ENCODE results near the gene LEMD2.
A peak's percentile ranks its signal among the peaks of the same experiment; 100 is the strongest.

The LEMD2 gene

GRCh38 chr6:33817489-33817888 is 28.6 kb upstream of the LEMD2 start (continued):
- TF ChIP-seq ZFP3 (tag by site-specific recombination; IDR thresholded peaks at IDR 0.05; ENCODE audit: low read depth) (no peak), ZNF449 (tag by site-specific recombination; IDR thresholded peaks at IDR 0.05) (no peak), MZF1 (tag by site-specific recombination; IDR thresholded peaks at IDR 0.05; ENCODE audit: borderline replicate concordance) (no peak), KLF9 (tag by site-specific recombination; IDR thresholded peaks at IDR 0.05; ENCODE audit: low read depth) (no peak), SP2 (tag by site-specific recombination; IDR thresholded peaks at IDR 0.05) (no peak), ZNF10 (tag by site-specific recombination; IDR thresholded peaks at IDR 0.05) (no peak), ZNF626 (tag by site-specific recombination; IDR thresholded peaks at IDR 0.05) (no peak)
- TF ChIP-seq, protein P1, sequence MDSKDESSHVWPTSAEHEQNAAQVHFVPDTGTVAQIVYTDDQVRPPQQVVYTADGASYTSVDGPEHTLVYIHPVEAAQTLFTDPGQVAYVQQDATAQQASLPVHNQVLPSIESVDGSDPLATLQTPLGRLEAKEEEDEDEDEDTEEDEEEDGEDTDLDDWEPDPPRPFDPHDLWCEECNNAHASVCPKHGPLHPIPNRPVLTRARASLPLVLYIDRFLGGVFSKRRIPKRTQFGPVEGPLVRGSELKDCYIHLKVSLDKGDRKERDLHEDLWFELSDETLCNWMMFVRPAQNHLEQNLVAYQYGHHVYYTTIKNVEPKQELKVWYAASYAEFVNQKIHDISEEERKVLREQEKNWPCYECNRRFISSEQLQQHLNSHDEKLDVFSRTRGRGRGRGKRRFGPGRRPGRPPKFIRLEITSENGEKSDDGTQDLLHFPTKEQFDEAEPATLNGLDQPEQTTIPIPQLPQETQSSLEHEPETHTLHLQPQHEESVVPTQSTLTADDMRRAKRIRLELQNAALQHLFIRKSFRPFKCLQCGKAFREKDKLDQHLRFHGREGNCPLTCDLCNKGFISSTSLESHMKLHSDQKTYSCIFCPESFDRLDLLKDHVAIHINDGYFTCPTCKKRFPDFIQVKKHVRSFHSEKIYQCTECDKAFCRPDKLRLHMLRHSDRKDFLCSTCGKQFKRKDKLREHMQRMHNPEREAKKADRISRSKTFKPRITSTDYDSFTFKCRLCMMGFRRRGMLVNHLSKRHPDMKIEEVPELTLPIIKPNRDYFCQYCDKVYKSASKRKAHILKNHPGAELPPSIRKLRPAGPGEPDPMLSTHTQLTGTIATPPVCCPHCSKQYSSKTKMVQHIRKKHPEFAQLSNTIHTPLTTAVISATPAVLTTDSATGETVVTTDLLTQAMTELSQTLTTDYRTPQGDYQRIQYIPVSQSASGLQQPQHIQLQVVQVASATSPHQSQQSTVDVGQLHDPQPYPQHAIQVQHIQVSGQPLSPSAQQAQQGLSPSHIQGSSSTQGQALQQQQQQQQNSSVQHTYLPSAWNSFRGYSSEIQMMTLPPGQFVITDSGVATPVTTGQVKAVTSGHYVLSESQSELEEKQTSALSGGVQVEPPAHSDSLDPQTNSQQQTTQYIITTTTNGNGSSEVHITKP (tag by site-specific recombination; IDR thresholded peaks at IDR 0.05): no peak

- no peaks in the 10 kb centered on the region for H3K4me1 ChIP-seq (ENCODE audit: control insufficient read depth, insufficient read depth, low read length)
- no peaks in the 10 kb centered on the region for H3K36me3 ChIP-seq (ENCODE audit: control insufficient read depth in 2 of 2, insufficient read depth in 1 of 2, low read length in 2 of 2)
- TF ChIP-seq ZNF658 (tag by site-specific recombination; IDR thresholded peaks at IDR 0.05) (no peak), ZFP3 (tag by site-specific recombination; IDR thresholded peaks at IDR 0.05; ENCODE audit: low read depth) (no peak), ZNF391 (tag by site-specific recombination; IDR thresholded peaks at IDR 0.05; ENCODE audit: borderline replicate concordance, low read depth) (no peak), ZNF248 (tag by site-specific recombination; IDR thresholded peaks at IDR 0.05) (no peak), SP2 (tag by site-specific recombination; IDR thresholded peaks at IDR 0.05) (no peak), ZNF785 (tag by site-specific recombination; IDR thresholded peaks at IDR 0.05) (no peak), ZNF473 (tag by site-specific recombination; IDR thresholded peaks at IDR 0.05) (no peak), ZNF274 (IDR thresholded peaks at IDR 0.05; ENCODE audit: low read length) (no peak), ZNF274 (tag by site-specific recombination; IDR thresholded peaks at IDR 0.05; ENCODE audit: borderline replicate concordance) (no peak), ZNF501 (tag by site-specific recombination; IDR thresholded peaks at IDR 0.05) (no peak), ZEB2 (tag by site-specific recombination; IDR thresholded peaks at IDR 0.05) (no peak), GFI1B (tag by site-specific recombination; IDR thresholded peaks at IDR 0.05) (no peak)
- H3K27ac ChIP-seq (ENCODE audit: extremely low read depth, low read depth, low read length): no peak overlapping the region
- H3K9me3 ChIP-seq (ENCODE audit: control insufficient read depth, insufficient read depth, low read depth, low read length): no peaks in the 10 kb centered on the region
- H3K4me3 ChIP-seq (ENCODE audit: low read depth, low read length): no peak overlapping the region
- CTCF ChIA-PET: interaction anchor here (0.6 to 1.8 kb wide), 3 partner anchors 37 to 71 kb away, joined by 3 to 4 read pairs (median 3); no protein-coding TSS in a partner anchor
- POLR2A ChIA-PET: no interaction called here
Observed at GRCh38 chr6:33816911-33817310, 28.0 kb upstream of the LEMD2 start.

DNA sequence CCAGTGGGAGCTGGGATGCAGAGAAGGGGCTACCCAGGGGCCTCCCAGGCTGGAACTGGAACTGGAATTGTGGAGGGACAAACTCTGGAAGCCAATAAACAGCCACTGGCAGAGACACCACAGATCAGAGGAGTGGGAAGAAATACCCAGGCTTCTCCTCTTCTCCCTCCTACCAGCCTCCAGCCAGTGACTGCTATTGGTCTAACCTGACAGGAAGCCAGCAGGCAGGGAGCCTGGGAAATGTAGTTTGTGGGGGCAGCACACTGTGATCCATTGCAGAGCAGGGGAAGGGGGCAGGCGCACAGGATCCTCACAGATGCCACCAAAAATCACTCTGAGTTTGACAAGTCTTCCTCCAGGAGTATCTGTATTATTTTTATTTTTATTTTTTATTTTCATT is 26.9 kb upstream of the LEMD2 start:
- no peaks in the 10 kb centered on the region for H3K4me1 ChIP-seq (ENCODE audit: control insufficient read depth, insufficient read depth, low read length)
- no peaks in the 10 kb centered on the region for H3K9me3 ChIP-seq (ENCODE audit: control insufficient read depth, insufficient read depth, low read depth, low read length)
- no peaks in the 10 kb centered on the region for H3K36me3 ChIP-seq (ENCODE audit: control insufficient read depth in 2 of 2, insufficient read depth in 1 of 2, low read length in 2 of 2)
- no peak overlapping the region for H3K4me3 ChIP-seq (ENCODE audit: low read depth, low read length)
- CTCF ChIA-PET: interaction anchor here (0.9 kb wide), 1 partner anchor 52 kb away, joined by 3 read pairs; no protein-coding TSS in a partner anchor
- POLR2A ChIA-PET: no interaction called here
- H3K27ac ChIP-seq (ENCODE audit: extremely low read depth, low read depth, low read length): no peak overlapping the region
- TF ChIP-seq ZNF518A (tag by site-specific recombination; conservative IDR thresholded peaks at IDR 0.05; ENCODE audit: low read depth): peak; percentile 40; the same call in 1 of the 2 replicates
- peak; percentile 93 for TF ChIP-seq ZNF76 (tag by site-specific recombination; IDR thresholded peaks at IDR 0.05; ENCODE audit: borderline replicate concordance, low read depth)
- TF ChIP-seq SP2 (tag by site-specific recombination; IDR thresholded peaks at IDR 0.05): peak; percentile 60
- TF ChIP-seq ZSCAN23 (tag by site-specific recombination; IDR thresholded peaks at IDR 0.05): no peak
- no peak for TF ChIP-seq MEIS1 (CRISPR knock-in tag; IDR thresholded peaks at IDR 0.05; ENCODE audit: borderline replicate concordance)
- TF ChIP-seq ZFHX2 (tag by site-specific recombination; conservative IDR thresholded peaks at IDR 0.05): peak; percentile 46; the same call in 1 of the 2 replicates
- peak; percentile 42; the same call in 1 of the 2 replicates for TF ChIP-seq SP3 (tag by site-specific recombination; IDR thresholded peaks at IDR 0.05)
- peak; percentile 28; the same call in 1 of the 2 replicates for TF ChIP-seq EGR2 (tag by site-specific recombination; IDR thresholded peaks at IDR 0.05; ENCODE audit: low read depth)

All from HEK293 (cell line).